Liver (tissue), 9 donors: ENCODE results near the gene SLTM. TPM values are rescaled to one million over a fixed set of nuclear protein-coding genes. Genes with fewer than 3 reads are reported as not detected.
A peak's percentile ranks its signal among the peaks of the same experiment; 100 is the strongest.
"Not testable (repeated sequence)": the region's sequence is repeated elsewhere in the genome, so short reads cannot be mapped to it uniquely, and the experiment has no call there.

Experiments used
- DNase-seq: peaks from one replicate; pipeline ENCODE4 v3.0.0-alpha.2; 2017; ENCODE audit warnings: low spot score
- H3K27ac ChIP-seq, 2 donors: one replicate each; pipeline ENCODE4 v1.7.0; 2013; ENCODE audit warnings: inconsistent platforms in 2 of 2, low read length in 2 of 2, control low read depth in 1 of 2, low read depth in 1 of 2, mild to moderate bottlenecking in 1 of 2
- H3K27me3 ChIP-seq, 4 donors: one replicate each; pipeline versions ENCODE4 v1.6.1 to v1.7.0; 2013; ENCODE audit warnings: low read length in 3 of 4, inconsistent platforms in 1 of 4, mild to moderate bottlenecking in 1 of 4, moderate library complexity in 1 of 4; ENCODE audit not compliant: control insufficient read depth in 4 of 4, insufficient read depth in 4 of 4
- H3K36me3 ChIP-seq, 4 donors: one replicate each; pipeline versions ENCODE4 v1.6.1 to v1.7.0; 2013; ENCODE audit warnings: low read length in 3 of 4, mild to moderate bottlenecking in 3 of 4, low read depth in 1 of 4, moderate library complexity in 1 of 4; ENCODE audit not compliant: control insufficient read depth in 4 of 4, insufficient read depth in 3 of 4
- H3K4me1 ChIP-seq, 4 donors: one replicate each; pipeline versions ENCODE4 v1.6.1 to v1.7.0; 2013; ENCODE audit warnings: low read length in 3 of 4, mild to moderate bottlenecking in 3 of 4, moderate library complexity in 1 of 4; ENCODE audit not compliant: control insufficient read depth in 4 of 4, insufficient read depth in 4 of 4
- H3K4me3 ChIP-seq, 3 donors: one replicate each; pipeline versions ENCODE4 v1.6.1 to v1.7.0; 2013; ENCODE audit warnings: low read length in 3 of 3, control low read depth in 1 of 3, low read depth in 1 of 3, mild to moderate bottlenecking in 1 of 3
- H3K9ac ChIP-seq, 2 donors: one replicate each; pipeline ENCODE4 v1.7.0; 2013; ENCODE audit warnings: low read length in 2 of 2, mild to moderate bottlenecking in 2 of 2, moderate library complexity in 2 of 2, control low read depth in 1 of 2, low read depth in 1 of 2
- H3K9me3 ChIP-seq, 4 donors: one replicate each; pipeline versions ENCODE4 v1.6.1 to v1.7.0; 2013; ENCODE audit warnings: low read length in 3 of 4; ENCODE audit not compliant: control insufficient read depth in 4 of 4
- CTCF ChIP-seq: fragments of 150-350 bp; IDR thresholded peaks from 2 replicates; pipeline ENCODE4 v1.5.1; 2017; ENCODE audit warnings: improper control_type of control experiment, low read depth, low read length; ENCODE audit not compliant: missing input control
- EGR1 ChIP-seq, 2 donors: IDR thresholded peaks; 2 replicates each; pipeline ENCODE4 v1.6.1; 2016 to 2018; ENCODE audit warnings: antibody characterized with exemption in 2 of 2, low read depth in 2 of 2
- FOXA1 ChIP-seq: IDR thresholded peaks from 2 replicates; pipeline ENCODE4 v1.6.1; 2016; ENCODE audit warnings: antibody characterized with exemption
- FOXA2 ChIP-seq: IDR thresholded peaks from 2 replicates; pipeline ENCODE4 v1.6.1; 2016; ENCODE audit warnings: antibody characterized with exemption
- GABPA ChIP-seq, 2 donors: IDR thresholded peaks in 1 of 2; conservative IDR thresholded peaks in 1 of 2; 2 replicates each; pipeline ENCODE4 v1.6.1; 2016; ENCODE audit warnings: antibody characterized with exemption in 2 of 2, mild to moderate bottlenecking in 1 of 2, moderate library complexity in 1 of 2
- HNF4A ChIP-seq, 2 donors: conservative IDR thresholded peaks; 2 replicates each; pipeline ENCODE4 v1.6.1; 2016; ENCODE audit warnings: antibody characterized with exemption in 2 of 2, mild to moderate bottlenecking in 2 of 2
- HNF4G ChIP-seq: IDR thresholded peaks from 2 replicates; pipeline ENCODE4 v1.6.1; 2016; ENCODE audit warnings: antibody characterized with exemption
- MAX ChIP-seq: IDR thresholded peaks from 2 replicates; pipeline ENCODE4 v1.6.1; 2016; ENCODE audit warnings: antibody characterized with exemption
- RAD21 ChIP-seq, 2 donors: IDR thresholded peaks; 2 replicates each; pipeline ENCODE4 v1.6.1; 2016; ENCODE audit warnings: antibody characterized with exemption in 2 of 2, mild to moderate bottlenecking in 2 of 2
- REST ChIP-seq: IDR thresholded peaks from 2 replicates; pipeline ENCODE4 v1.6.1; 2016; ENCODE audit warnings: antibody characterized with exemption, mild to moderate bottlenecking
- SP1 ChIP-seq: IDR thresholded peaks from 2 replicates; pipeline ENCODE4 v1.6.1; 2018; ENCODE audit warnings: antibody characterized with exemption, mild to moderate bottlenecking
- TAF1 ChIP-seq: conservative IDR thresholded peaks from 2 replicates; pipeline ENCODE4 v1.6.1; 2016; ENCODE audit warnings: antibody characterized with exemption, mild to moderate bottlenecking
- WGBS: extraction: QIAGEN DNeasy Blood & Tissue Kit; methylation state at CpG from one replicate; pipeline ENCODE4 v1.1.7; 2013; 5-methylcytosine and 5-hydroxymethylcytosine counted together
- polyA plus RNA-seq, 2 donors: library from polyadenylated mRNA; stranded (reverse) in 1 of 2; unstranded in 1 of 2; fragments of 200-250 nt in 1 of 2; fragments of >200 nt in 1 of 2; fragmentation: Nextera tagmentation in 1 of 2; extraction: Ambion mirVana in 1 of 2; gene quantifications; one replicate each; pipeline versions ENCODE4 v1.2.1 to v1.2.3, GENCODE V29; 2013 to 2015
- total RNA-seq, 2 donors: library from RNA; depleted of rRNA; stranded (reverse); fragments of >200 nt; gene quantifications; one replicate each; pipeline ENCODE4 v1.2.3, GENCODE V29; 2014
- donor health status: healthy.
- donor health status: healthy.
- donor health status: healthy.
- donor health status: healthy.
- donor health status: healthy.

Gene SLTM
- total and polyA plus RNA-seq, 4 donors: 20.4 to 78.1 (median 50.1) TPM

- TF ChIP-seq CTCF: no peak
Observed at GRCh38 chr15:58854593-58854992, 78.9 kb downstream of the SLTM start (continued).

GRCh38 chr15:58852347-58852746 lies 81.1 kb downstream of the SLTM start:
- TF ChIP-seq SP1: no peak
- peak; percentile 5 to 21 for TF ChIP-seq RAD21 (IDR thresholded peaks at IDR 0.05)
- TF ChIP-seq TAF1: no peak
- no peak for TF ChIP-seq FOXA2
- TF ChIP-seq GABPA (IDR thresholded peaks at IDR 0.05 in 1 of 2, conservative IDR thresholded peaks at IDR 0.05 in 1 of 2): no peak
- TF ChIP-seq HNF4G: no peak
- no peak for TF ChIP-seq FOXA1
- TF ChIP-seq HNF4A (conservative IDR thresholded peaks at IDR 0.05): peak; percentile 7 to 51
- TF ChIP-seq EGR1 (IDR thresholded peaks at IDR 0.05; ENCODE audit: low read depth in 2 of 2): no peak
- no peak for TF ChIP-seq REST
- TF ChIP-seq MAX: no peak
- Histone ChIP-seq H3K27ac (no peak overlapping the region), H3K9me3 (no peaks in the 10 kb centered on the region), H3K27me3 (no peaks in the 10 kb centered on the region), H3K4me3 (no peak overlapping the region), H3K9ac (no peak overlapping the region), H3K4me1 (no peaks in the 10 kb centered on the region), H3K36me3 (peaks cover 0 to 6% (median 2%) of the 10 kb centered on the region in 4 donors)
- no peak for DNase-seq
- WGBS: 70% methylated on average over 5 of the region's 5 CpGs

GRCh38 chr15:58851205-58851604 lies 82.3 kb downstream of the SLTM start:
- not testable (repeated sequence) for DNase-seq, H3K27ac ChIP-seq, H3K9ac ChIP-seq, H3K36me3 ChIP-seq, H3K9me3 ChIP-seq, H3K4me1 ChIP-seq, H3K4me3 ChIP-seq, H3K27me3 ChIP-seq
- 98% methylated on average over 3 of the region's 3 CpGs for WGBS
